OCI-LY3 (cell line): ENCODE data around the gene PPP1R12B.
"Not testable (repeated sequence)": the region's sequence is repeated elsewhere in the genome, so short reads cannot be mapped to it uniquely, and the experiment has no call there.

Experiments
- CTCF ChIP-seq: fragments of 200-600, 300-600 bp; sonication (generic); IDR thresholded peaks from 2 replicates; pipeline ENCODE4 v1.5.1; 2014; ENCODE audit warnings: antibody characterized with exemption, low read length, low read depth
- EZH2phosphoT487 ChIP-seq: fragments of 200-600 bp; shearing (Covaris generic); IDR thresholded peaks from 2 replicates; pipeline ENCODE4 v1.6.1; 2018; ENCODE audit warnings: antibody characterized with exemption, mixed run types, low read depth

GRCh38 chr1:202395831-202396230, 47.3 kb downstream of the PPP1R12B start:
- TF ChIP-seq EZH2phosphoT487, CTCF: not testable (repeated sequence)
